ENCODE data around the gene ATP6V1F. TPM values are rescaled to one million over a fixed set of nuclear protein-coding genes. Genes with fewer than 3 reads are reported as not detected.

Gene ATP6V1F
- total RNA-seq, 4 donors from 2014 or later, result 31.2 to 137 (median 61.3) TPM

- TF ChIP-seq, protein P1, sequence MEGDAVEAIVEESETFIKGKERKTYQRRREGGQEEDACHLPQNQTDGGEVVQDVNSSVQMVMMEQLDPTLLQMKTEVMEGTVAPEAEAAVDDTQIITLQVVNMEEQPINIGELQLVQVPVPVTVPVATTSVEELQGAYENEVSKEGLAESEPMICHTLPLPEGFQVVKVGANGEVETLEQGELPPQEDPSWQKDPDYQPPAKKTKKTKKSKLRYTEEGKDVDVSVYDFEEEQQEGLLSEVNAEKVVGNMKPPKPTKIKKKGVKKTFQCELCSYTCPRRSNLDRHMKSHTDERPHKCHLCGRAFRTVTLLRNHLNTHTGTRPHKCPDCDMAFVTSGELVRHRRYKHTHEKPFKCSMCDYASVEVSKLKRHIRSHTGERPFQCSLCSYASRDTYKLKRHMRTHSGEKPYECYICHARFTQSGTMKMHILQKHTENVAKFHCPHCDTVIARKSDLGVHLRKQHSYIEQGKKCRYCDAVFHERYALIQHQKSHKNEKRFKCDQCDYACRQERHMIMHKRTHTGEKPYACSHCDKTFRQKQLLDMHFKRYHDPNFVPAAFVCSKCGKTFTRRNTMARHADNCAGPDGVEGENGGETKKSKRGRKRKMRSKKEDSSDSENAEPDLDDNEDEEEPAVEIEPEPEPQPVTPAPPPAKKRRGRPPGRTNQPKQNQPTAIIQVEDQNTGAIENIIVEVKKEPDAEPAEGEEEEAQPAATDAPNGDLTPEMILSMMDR (IDR thresholded peaks at IDR 0.05), result no peak
- TF ChIP-seq POLR2A (IDR thresholded peaks at IDR 0.05), result peak in 1 of 2 donors; percentile 16
- Histone ChIP-seq H3K4me3 (no peak overlapping the region), H3K9me3 (no peaks in the 10 kb centered on the region), H3K4me1 (peaks cover 12 to 34% of the 10 kb centered on the region in 2 donors), H3K27ac (peak overlapping the region; percentile 72 to 84), H3K27me3 (no peaks in the 10 kb centered on the region), H3K36me3 (no peaks in the 10 kb centered on the region)
- peak in 1 of 2 donors; percentile 54 for DNase-seq
- intact Hi-C loops (cut with DNase I; ENCODE audit: low total_unique reads), result no loop called here
These were observed 3.2 kb upstream of the ATP6V1F start for GRCh38 chr7:128859232-128860157.

GRCh38 chr7:128860158-128861073, 2.2 kb upstream of the ATP6V1F start:
- H3K27ac ChIP-seq, result peak overlapping the region; percentile 72 to 84
- intact Hi-C loops (cut with DNase I; ENCODE audit: low total_unique reads), result no loop called here
- H3K9me3 ChIP-seq, result no peaks in the 10 kb centered on the region
- H3K4me3 ChIP-seq, result no peak overlapping the region
- peak in 1 of 2 donors; percentile 55 for DNase-seq
- peaks cover 12 to 34% of the 10 kb centered on the region in 2 donors for H3K4me1 ChIP-seq
- no peak for TF ChIP-seq POLR2A (IDR thresholded peaks at IDR 0.05)
- TF ChIP-seq, protein P1 (IDR thresholded peaks at IDR 0.05), result peak in 1 of 4 experiments; percentile 17
- no peaks in the 10 kb centered on the region for H3K27me3 ChIP-seq
- H3K36me3 ChIP-seq, result no peaks in the 10 kb centered on the region

DNA sequence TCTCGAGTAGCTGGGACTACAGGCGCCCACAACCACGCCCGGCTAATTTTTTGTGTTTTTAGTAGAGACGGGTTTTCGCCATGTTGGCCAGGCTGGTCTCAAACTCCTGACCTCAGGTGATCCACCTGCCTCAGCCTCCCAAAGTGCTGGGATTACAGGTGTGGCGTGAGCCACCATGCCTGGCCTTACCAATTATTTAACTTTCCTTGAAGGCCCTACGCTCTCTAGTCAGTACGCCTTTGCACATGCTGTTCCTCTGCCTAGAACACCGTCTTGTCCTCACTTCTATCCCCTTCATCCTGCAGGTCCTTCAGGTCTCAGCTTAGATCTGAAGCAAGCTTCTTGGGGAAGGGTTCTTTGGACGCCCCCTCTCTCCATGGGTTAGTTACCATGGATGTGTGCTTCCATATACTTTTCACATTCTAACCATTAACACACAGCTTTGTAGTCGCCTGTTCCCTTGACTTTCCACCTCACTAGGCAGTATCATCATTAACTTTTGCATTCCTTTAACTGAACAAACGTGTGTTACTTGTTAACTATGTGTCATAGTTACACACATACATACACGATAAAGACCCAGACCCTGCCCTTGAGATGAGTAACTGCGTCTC, 592 bp upstream of the ATP6V1F start:
- Histone ChIP-seq H3K4me3 (peak overlapping the region; percentile 58 to 94), H3K27me3 (no peaks in the 10 kb centered on the region), H3K36me3 (no peaks in the 10 kb centered on the region), H3K4me1 (peaks cover 12 to 31% of the 10 kb centered on the region in 2 donors), H3K27ac (peak overlapping the region; percentile 38 to 85), H3K9me3 (no peaks in the 10 kb centered on the region)
- TF ChIP-seq POLR2A (IDR thresholded peaks at IDR 0.05), result no peak
- TF ChIP-seq, protein P1 (IDR thresholded peaks at IDR 0.05), result no peak
- intact Hi-C loops (cut with DNase I; ENCODE audit: low total_unique reads), result no loop called here
- DNase-seq, result no peak

DNA sequence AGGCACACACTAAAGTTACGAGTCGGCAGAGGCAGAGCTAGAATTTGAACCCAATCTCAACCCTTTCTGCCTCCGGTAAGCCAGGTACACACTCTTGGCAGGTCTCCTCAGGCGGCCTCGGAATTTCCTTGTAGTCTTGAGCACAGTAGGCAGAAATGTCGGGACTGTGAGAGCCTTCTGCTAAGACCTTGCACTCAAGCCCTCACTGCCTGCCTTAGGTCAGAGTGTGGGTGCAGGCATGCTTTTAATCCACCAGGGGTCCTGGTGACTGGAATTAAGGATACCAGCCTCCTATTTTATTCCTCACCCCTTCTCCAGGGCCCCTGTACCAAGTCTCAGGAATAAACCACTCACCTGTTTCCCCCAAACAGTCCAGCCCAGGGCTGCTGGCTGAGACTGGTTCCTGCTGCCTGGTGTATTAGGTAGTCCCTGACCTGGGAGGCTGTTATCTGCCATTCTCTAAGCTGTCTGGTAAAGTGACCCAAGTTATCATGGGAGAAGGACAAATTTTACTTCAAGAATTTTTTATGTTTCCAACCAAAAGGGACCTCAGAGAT, 855 bp downstream of the ATP6V1F start:
- Histone ChIP-seq H3K4me3 (peak overlapping the region; percentile 58 to 94), H3K27ac (peak overlapping the region; percentile 61 to 85), H3K4me1 (peaks cover 12 to 31% of the 10 kb centered on the region in 2 donors), H3K9me3 (no peaks in the 10 kb centered on the region), H3K36me3 (no peaks in the 10 kb centered on the region), H3K27me3 (no peaks in the 10 kb centered on the region)
- intact Hi-C loops (cut with DNase I; ENCODE audit: low total_unique reads), result no loop called here
- peak in 1 of 2 donors; percentile 17 for DNase-seq
- TF ChIP-seq, protein P1 (IDR thresholded peaks at IDR 0.05), result peak in 3 of 4 experiments; percentile 14 to 25 (median 23)
- no peak for TF ChIP-seq POLR2A (IDR thresholded peaks at IDR 0.05)
